Bronchus fibroblast of lung (primary cell): ENCODE data around the gene PRKD1. TPM values are rescaled to one million over a fixed set of nuclear protein-coding genes. Genes with fewer than 3 reads are reported as not detected.

Source experiments
- total RNA-seq: library from RNA; depleted of rRNA; stranded (reverse); fragments of >200 nt; gene quantifications from 2 replicates; pipeline ENCODE4 v1.2.3, GENCODE V29; 2015

The PRKD1 gene
- total RNA-seq: 6.4 and 7.1 TPM in 2 replicates

GRCh38 chr14:29927376-29928116 is at the start of gene PRKD1:
TSS of gene PRKD1 (minus strand) at chr14:29927847.

